Fibroblast of lung (primary cell): Measurements from ENCODE around the gene ASAP2. TPM values are rescaled to one million over a fixed set of nuclear protein-coding genes. Genes with fewer than 3 reads are reported as not detected.
"Not testable (repeated sequence)": the region's sequence is repeated elsewhere in the genome, so short reads cannot be mapped to it uniquely, and the experiment has no call there.

ENCODE experiments used
- DNase-seq, 2 donors: peaks; one replicate each; pipeline versions ENCODE4 v3.0.0 to v3.0.0-alpha.2; 2010; ENCODE audit warnings: low read depth in 2 of 2
- H2AFZ ChIP-seq: 2 replicates; pipeline ENCODE4 v1.5.1; 2012; ENCODE audit warnings: low read length, control low read depth, inconsistent platforms
- H3K27ac ChIP-seq: 2 replicates; pipeline ENCODE4 v1.5.1; 2011; ENCODE audit warnings: low read length, control low read depth; ENCODE audit not compliant: insufficient read depth
- H3K27me3 ChIP-seq: 2 replicates; pipeline ENCODE4 v1.5.1; 2011; ENCODE audit warnings: mild to moderate bottlenecking, low read length; ENCODE audit not compliant: control insufficient read depth, insufficient read depth
- H3K36me3 ChIP-seq: 2 replicates; pipeline ENCODE4 v1.5.1; 2011; ENCODE audit warnings: low read length; ENCODE audit not compliant: control insufficient read depth, insufficient read depth
- H3K4me1 ChIP-seq: 2 replicates; pipeline ENCODE4 v1.5.1; 2011; ENCODE audit warnings: low read length; ENCODE audit not compliant: control insufficient read depth, insufficient read depth; ENCODE audit errors: extremely low read depth
- H3K4me2 ChIP-seq: 2 replicates; pipeline ENCODE4 v1.5.1; 2011; ENCODE audit warnings: low read length, control low read depth; ENCODE audit not compliant: insufficient read depth; ENCODE audit errors: extremely low read depth
- H3K4me3 ChIP-seq, 4 experiments: fragments of 200-600 bp in 1 of 4; sonication (generic) in 1 of 4; replicated peaks in 1 of 4; 2 replicates each; pipeline ENCODE4 v1.5.1; 2011 to 2016; ENCODE audit warnings: low read length in 4 of 4, low read depth in 3 of 4, mild to moderate bottlenecking in 3 of 4, control low read depth in 2 of 4, inconsistent platforms in 1 of 4, mixed read lengths in 1 of 4; ENCODE audit not compliant: insufficient read depth in 1 of 4; ENCODE audit errors: control extremely low read depth in 1 of 4
- H3K79me2 ChIP-seq: 2 replicates; pipeline ENCODE4 v1.5.1; 2012; ENCODE audit warnings: mild to moderate bottlenecking, low read length, inconsistent platforms; ENCODE audit not compliant: control insufficient read depth, insufficient read depth
- H3K9ac ChIP-seq: 2 replicates; pipeline ENCODE4 v1.5.1; 2011; ENCODE audit warnings: mild to moderate bottlenecking, low read length, control low read depth; ENCODE audit not compliant: insufficient read depth
- H3K9me3 ChIP-seq: 2 replicates; pipeline ENCODE4 v1.5.1; 2012; ENCODE audit warnings: low read depth, low read length; ENCODE audit not compliant: control insufficient read depth, insufficient read depth
- H4K20me1 ChIP-seq: 2 replicates; pipeline ENCODE4 v1.5.1; 2011; ENCODE audit warnings: low read length; ENCODE audit not compliant: control insufficient read depth, insufficient read depth; ENCODE audit errors: extremely low read depth
- CTCF ChIP-seq, 2 donors: IDR thresholded peaks in 1 of 2; conservative IDR thresholded peaks in 1 of 2; 1 replicate in 1 of 2; 2 replicates in 1 of 2; pipeline ENCODE4 v1.5.1; 2011 to 2012; ENCODE audit warnings: low read length in 2 of 2, control low read depth in 1 of 2, inconsistent platforms in 1 of 2, low read depth in 1 of 2, mild to moderate bottlenecking in 1 of 2
- EZH2 ChIP-seq: IDR thresholded peaks from 2 replicates; pipeline ENCODE4 v1.5.1; 2012; ENCODE audit warnings: low read length, control low read depth, mild to moderate bottlenecking; ENCODE audit errors: missing control alignments
- polyA plus RNA-seq, 2 donors: library from polyadenylated mRNA; depleted of rRNA in 1 of 2; stranded (reverse) in 1 of 2; unstranded in 1 of 2; fragments of >200 nt; gene quantifications; 2 replicates each; pipeline ENCODE4 v1.2.1, GENCODE V29; 2011 to 2012; ENCODE audit warnings: missing spikeins in 1 of 2
- total RNA-seq: library from RNA; depleted of rRNA; stranded (reverse); fragments of >200 nt; gene quantifications from 2 replicates; pipeline ENCODE4 v1.2.1, GENCODE V29; 2014

Gene ASAP2
- total and polyA plus RNA-seq, 2 donors (not counting 1 experiment from before 2014, with no cell fraction given): 19.2 to 19.9 TPM

- H3K9ac ChIP-seq: no peak overlapping the region
- TF ChIP-seq CTCF (conservative IDR thresholded peaks at IDR 0.05 in 1 of 2, IDR thresholded peaks at IDR 0.05 in 1 of 2; ENCODE audit: low read depth in 1 of 2, low read length in 2 of 2) (no peak), EZH2 (no peak)
- H3K36me3 ChIP-seq: peaks cover 5% of the 10 kb centered on the region
- no peak overlapping the region for H3K27ac ChIP-seq
- no peaks in the 10 kb centered on the region for H3K27me3 ChIP-seq
- no peaks in the 10 kb centered on the region for H4K20me1 ChIP-seq
- H3K9me3 ChIP-seq: no peaks in the 10 kb centered on the region
- no peak overlapping the region for H2AFZ ChIP-seq
- H3K4me3 ChIP-seq: no peak overlapping the region
- no peak for DNase-seq
- no peaks in the 10 kb centered on the region for H3K4me1 ChIP-seq
- no peak overlapping the region for H3K4me2 ChIP-seq
- no peaks in the 10 kb centered on the region for H3K79me2 ChIP-seq
Measured at GRCh38 chr2:9397201-9397600, 190.6 kb downstream of the ASAP2 start.

GRCh38 chr2:9398251-9398650 lies 191.6 kb downstream of the ASAP2 start:
- not testable (repeated sequence) for H3K9me3 ChIP-seq, H3K4me3 ChIP-seq, H3K4me2 ChIP-seq, H3K4me1 ChIP-seq, H3K36me3 ChIP-seq, H3K27ac ChIP-seq, H4K20me1 ChIP-seq, DNase-seq, H2AFZ ChIP-seq, H3K9ac ChIP-seq, H3K27me3 ChIP-seq, H3K79me2 ChIP-seq

- no peak for TF ChIP-seq CTCF (conservative IDR thresholded peaks at IDR 0.05 in 1 of 2, IDR thresholded peaks at IDR 0.05 in 1 of 2; ENCODE audit: low read depth in 1 of 2, low read length in 2 of 2)
- Histone ChIP-seq H3K27ac (no peak overlapping the region), H3K79me2 (no peaks in the 10 kb centered on the region), H3K4me1 (no peaks in the 10 kb centered on the region), H3K4me3 (no peak overlapping the region), H2AFZ (no peak overlapping the region), H3K36me3 (peaks cover 5% of the 10 kb centered on the region), H3K9ac (no peak overlapping the region), H4K20me1 (no peaks in the 10 kb centered on the region), H3K9me3 (no peaks in the 10 kb centered on the region), H3K27me3 (no peaks in the 10 kb centered on the region), H3K4me2 (no peak overlapping the region)
- peak in 1 of 2 donors; percentile 51 for DNase-seq
Measured at GRCh38 chr2:9398881-9399780, 192.5 kb downstream of the ASAP2 start.
